ENCODE measurements around the gene KLF8.

GRCh38 chrX:56221101-56221500 lies 11.1 kb upstream of the KLF8 start:
- no peak for TF ChIP-seq CTCF (IDR thresholded peaks at IDR 0.05)
- no peak for TF ChIP-seq POLR2A (IDR thresholded peaks at IDR 0.05)
